ENCODE data around the gene RTF1.
"Not testable (repeated sequence)": the region's sequence is repeated elsewhere in the genome, so short reads cannot be mapped to it uniquely, and the experiment has no call there.

Gene RTF1

DNA sequence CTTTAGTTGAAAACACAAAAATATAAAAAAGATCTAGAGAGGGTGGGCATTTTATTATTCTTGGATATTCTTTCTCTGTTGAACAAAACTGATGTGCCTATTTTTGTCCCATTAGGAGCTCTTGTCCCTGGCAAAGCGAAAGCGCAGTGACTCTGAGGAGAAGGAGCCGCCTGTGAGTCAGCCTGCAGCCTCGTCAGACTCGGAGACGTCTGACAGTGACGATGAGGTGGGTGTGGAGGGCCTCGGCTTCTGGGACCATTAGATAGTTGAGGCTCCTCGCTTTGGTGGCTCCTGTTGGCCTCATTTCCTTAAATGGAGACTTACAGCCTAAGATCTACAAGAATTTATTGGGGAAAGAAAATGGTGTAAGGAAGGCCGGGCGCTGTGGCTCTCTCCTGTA is 21.3 kb downstream of the RTF1 start:
- DNase-seq = no peak

DNA sequence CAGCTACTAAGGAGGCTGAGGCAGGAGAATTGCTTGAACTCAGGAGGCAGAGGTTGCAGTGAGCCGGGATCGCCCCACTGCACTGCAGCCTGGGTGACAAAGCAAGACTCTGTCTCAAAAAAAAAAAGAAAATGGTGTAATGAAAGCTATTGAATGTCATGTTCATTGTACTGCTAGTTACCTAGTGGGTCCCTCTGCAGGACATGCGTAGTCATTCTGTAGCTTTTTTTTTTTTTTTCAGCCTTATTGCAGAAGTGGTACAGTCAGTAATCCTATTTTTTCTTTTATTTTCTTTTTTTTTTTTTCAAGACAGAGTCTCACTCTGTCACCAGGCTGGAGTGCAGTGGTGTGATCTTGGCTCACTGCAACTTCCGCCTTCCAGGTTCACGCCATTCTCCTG is 21.9 kb downstream of the RTF1 start:
- DNase-seq = not testable (repeated sequence)

DNA sequence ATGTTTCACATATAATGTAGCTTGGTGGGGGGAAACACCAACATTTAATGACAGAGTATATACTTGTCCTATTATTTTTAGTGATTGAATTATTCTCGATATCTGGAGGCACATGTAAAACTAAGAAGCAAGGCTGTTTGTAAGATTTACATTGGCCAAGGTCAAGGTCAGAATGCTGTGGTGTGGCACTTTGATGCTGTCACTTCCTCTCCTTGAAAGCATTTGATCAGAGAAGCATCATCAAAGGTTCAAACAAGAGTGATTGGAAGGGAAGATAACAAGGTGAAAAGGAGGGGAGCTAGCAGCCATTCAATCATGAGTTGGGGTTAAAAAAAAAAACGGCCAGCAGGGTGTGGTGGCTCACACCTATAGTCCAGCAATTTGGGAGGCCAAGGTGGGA is 26.4 kb downstream of the RTF1 start:
- no peak for DNase-seq

DNA sequence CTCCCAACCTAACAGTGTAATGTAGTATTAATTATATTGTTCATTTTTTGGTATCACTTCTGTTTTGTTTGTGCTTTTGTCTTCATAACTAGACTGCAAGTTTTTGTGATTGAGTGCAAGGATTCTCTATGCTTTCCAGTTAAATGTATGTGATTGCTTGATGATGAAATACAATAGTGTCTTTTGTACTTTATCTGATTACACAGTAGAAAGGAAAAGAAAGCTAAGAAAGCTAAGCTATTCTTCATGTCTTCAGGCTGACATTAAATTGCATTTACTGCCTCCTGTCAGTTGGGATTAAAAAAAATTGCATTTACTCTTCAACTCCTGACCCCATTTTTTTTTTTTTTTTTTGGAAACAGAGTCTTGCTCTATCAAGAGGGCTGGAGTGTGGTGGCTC is 28.5 kb downstream of the RTF1 start:
- no peak for DNase-seq

DNA sequence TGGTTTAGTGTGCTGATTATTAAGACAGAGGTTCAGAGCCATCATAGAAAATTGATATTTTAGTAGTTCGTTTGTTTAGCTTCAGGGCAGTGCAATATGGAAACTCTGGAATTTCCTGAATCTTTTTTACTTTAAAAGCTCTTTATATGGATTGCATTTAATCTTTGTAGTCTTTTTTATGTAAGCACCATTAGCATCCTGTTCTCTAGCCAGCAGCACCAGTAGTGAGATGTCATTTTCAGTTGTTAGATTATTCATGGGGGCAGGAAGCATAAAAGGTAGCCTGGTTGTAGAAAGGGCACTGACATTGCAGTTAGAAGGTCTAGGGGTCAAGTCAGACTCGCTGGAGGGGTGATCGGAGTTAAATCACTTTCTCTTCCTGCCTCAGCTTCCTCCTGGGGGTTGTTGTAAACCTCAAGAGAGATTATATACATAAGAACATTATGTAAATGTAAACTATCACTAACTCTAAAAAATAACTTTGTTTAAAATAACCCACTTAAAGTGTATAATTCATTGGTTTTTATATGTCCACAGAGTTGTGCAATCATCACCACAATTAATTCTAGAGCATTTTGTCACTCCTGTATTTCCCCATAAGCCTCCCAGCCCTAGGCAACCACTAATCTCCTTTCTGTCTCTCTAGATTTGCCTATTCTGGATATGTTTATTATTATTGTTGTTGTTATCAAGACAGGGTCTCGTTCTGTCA is 45.3 kb downstream of the RTF1 start:
- DNase-seq = no peak

GRCh38 chr15:41464889-41465580 is 48.1 kb downstream of the RTF1 start:
- DNase-seq = no peak

- no peak for DNase-seq
These were observed 49.0 kb downstream of the RTF1 start for GRCh38 chr15:41465822-41466421.

DNA sequence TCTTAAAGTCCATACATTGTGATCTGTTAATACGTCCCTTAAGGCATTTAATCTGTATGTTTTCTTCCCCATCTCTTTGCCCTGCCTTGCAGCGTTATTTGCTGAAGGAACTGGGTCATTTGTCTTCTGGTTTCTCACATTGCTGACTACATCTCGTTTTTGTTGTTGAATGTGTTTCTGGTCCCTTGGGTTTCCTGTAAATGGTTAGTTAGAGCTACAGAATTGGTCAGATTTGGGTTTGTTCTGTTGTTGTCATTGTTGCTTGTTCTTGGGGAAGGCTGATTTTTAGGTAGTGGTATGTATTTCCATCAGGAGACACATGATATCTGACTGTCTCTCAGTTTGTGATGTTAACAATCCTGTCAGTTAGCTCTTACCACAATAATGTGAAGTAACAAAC is 49.8 kb downstream of the RTF1 start:
- no peak for DNase-seq

DNA sequence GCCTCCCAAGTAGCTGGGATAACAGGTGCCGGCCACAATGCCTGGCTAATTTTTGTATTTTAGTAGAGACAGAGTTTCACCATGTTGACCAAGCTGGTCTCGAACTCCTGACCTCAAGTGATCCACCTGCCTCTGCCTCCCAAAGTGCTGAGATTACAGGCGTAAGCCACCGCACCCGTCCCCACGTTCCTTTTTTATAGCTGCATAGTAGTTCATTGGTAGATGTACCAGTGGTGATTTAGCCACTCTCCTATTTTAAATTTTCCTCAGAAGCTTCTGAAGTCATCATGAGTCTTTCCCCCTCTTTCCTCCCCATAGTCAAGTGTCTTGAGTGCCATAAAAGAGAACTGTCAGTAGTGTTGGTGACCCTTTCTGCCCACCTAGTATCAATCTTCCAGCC is 52.7 kb downstream of the RTF1 start:
- DNase-seq = not testable (repeated sequence)

- no peak for DNase-seq
These were observed 56.5 kb downstream of the RTF1 start for GRCh38 chr15:41473418-41473817.

- DNase-seq = no peak
These were observed 57.5 kb downstream of the RTF1 start for GRCh38 chr15:41474436-41474835.

DNA sequence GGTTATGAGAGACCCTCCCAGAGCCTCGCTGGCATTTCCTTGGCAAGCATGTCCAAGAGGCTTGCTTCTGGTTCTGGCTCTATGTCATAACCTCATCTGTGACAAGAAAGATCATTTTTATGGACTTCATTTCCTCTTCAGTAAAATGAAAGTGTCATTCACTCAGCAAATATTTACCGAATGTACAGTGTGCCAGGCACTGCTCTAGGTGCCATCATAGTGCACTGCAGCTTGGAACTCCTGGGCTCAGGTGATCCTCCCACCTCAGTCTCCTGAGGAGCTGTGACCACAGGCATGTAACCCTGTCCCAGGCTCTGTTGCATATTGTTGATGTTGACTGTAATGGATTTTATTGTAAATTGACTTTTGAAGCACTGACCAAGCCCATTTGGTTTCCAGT is 58.0 kb downstream of the RTF1 start:
- DNase-seq = no peak

DNA sequence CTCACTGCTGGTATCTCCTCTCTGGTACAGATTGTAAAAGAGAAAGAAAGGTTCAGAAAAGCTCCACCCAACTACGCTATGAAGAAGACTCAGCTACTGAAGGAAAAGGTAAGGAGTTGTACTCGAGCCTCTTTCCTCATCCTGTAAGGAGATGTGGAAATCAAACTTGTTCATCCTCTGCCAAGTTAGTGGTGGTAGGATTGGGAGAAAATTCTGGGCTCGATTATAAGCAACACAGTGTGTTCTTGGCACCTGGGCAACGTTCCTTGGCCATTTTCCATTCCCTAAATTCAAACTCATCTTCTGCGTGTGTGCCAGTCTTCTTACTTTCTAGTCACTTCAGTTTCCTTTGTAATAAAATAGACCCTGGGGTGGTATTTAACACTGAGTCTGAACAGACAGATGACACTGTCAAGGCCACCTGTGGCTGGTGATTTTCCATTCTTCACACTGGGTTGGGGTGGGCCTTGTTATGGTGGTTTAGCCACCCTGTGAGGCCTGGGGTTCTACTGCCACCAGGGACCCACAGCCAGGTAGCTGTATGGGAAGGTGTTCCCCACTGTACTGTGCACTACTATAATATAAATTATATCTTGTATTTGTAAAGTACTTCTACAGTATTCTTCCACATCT is 59.6 kb downstream of the RTF1 start:
- no peak for DNase-seq

DNA sequence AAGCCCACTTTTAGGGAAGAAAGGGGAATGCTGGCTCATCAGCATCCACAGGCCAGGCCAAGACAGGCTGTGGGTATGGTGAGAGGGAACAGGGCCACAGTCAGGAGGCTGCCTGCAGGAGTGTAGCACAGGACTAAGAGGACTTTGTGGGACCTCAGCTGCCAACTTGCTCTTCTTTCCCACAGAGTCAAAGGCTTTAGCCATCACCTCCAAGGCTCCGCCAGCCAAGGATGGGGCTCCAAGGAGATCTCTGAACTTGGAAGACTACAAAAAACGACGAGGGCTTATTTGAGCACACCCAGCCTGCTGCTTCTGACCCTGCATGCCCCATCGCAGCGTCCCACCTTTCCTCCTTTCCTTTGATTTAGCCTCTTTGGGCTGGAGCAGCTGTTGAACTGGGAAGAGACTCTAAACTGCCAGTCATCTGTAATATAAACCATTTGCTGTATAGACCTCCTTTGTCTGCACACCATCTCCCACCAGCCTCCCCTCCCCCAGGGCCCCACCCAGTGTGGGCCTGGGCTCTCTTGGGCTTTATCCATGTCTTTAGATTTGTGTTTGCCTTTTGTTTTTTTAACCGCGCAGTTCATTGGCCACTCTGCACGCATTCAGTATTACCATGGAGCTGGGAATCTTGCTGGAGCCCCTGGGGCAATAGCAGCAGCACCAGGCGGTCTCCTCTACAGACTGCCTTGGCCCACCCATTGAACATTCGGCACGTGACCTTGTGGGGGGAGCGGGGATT is 63.7 kb downstream of the RTF1 start:
- no peak for DNase-seq

- DNase-seq = no peak
These were observed 65.4 kb downstream of the RTF1 start for GRCh38 chr15:41482110-41482877.

DNA sequence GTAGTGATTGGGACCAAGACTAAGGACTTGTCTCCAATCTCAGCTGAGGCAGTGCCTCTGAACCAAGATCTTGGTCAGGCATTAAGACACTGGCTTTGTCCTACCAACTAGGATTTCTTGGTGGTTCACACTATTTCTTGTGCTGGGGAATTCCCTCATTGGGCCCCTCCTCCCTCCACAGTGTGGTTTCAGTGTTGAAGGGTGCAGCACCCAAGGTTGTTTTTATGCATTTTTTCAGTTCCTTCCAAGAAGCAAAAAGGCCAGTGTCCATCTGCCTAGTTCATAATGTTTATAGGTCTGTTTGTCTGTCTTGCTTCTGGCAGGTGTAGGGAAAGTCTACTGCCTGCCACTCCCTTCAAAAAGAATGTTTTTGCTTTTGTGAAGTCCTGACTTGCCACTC is 66.2 kb downstream of the RTF1 start:
- no peak for DNase-seq

DNA sequence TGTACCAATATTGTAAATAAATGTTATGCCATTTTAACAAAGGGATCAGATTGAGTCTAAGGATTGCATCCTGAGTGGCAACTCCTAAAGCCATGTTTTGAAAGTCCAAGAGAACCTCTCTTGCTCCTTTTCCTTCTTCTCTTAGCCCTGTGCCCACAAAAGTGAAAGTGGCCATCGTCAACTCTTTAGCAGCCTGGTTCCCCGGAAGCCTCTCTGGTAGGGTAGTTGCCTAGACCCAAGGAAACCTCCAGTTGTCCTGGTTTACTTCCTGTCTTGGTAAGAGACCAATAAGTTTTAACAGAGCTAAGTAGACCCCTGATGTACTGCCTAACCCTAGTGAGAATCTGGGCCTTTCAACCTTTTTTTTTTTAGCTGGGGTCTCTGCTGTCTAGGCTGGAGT is 66.6 kb downstream of the RTF1 start:
- DNase-seq = no peak

GRCh38 chr15:41484937-41485625 is 68.2 kb downstream of the RTF1 start:
- DNase-seq = no peak

DNA sequence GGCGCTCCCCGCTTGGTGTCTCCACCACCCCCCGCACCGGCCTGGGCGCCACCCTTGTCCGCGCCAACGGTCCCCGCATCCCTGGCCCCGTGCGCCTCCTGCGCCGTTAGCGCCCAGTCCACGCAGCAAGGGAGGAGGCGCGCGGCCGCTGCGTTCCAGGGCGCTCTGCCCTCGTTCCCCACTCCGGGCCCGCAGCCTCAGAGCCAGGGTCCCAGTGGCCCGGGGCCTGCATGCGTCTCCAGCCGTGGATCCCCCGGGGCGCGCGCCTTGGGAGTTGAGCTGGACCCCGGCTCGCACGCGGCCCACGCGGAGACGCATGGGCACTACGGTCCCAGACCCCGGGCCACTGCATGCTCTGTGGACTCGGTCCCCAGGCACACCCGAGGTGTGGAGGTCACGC is 69.4 kb downstream of the RTF1 start:
- no peak for DNase-seq

- DNase-seq = no peak
These were observed 70.5 kb downstream of the RTF1 start for GRCh38 chr15:41487381-41487780.

DNA sequence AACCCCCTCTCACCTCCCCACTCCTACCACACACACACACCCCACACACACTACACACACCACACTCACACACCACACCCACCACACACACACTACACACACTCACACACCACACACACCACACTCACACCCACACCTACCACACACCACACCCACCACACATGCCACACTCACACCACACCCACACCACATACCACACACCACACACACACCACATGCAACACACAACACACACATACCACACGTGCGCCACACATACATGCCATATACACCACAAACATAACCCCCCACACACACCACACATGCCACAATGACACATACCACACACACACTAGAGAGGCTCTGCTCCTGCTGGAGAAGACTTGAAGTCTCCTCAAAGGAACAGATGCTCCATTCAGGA is 70.9 kb downstream of the RTF1 start:
- DNase-seq = no peak

DNA sequence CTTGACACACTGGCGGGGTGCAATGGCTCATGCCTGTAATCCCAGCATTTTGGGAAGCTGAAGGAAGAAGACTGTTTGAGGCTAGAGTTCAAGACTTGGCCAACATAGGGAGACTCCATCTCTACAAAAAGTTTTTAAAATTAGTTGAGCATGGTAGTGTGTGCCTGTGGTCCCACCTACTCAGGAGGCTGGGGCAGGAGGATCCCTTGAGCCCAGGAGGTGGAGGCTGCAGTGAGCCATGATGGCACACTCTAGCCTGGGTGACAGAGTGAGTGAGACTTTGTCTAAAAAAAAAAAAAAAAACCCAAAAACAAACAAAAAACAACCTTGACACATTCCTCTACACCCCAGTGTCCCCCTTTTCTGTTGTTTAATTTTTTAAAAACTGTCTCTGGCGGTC is 72.7 kb downstream of the RTF1 start:
- no peak for DNase-seq

All from activated CD4-positive, alpha-beta T cell treated with anti-CD3 and anti-CD28 coated beads for 1 hour (primary cell).